ENCODE measurements around the gene ADRA2C. TPM values are rescaled to one million over a fixed set of nuclear protein-coding genes. Genes with fewer than 3 reads are reported as not detected.

The ADRA2C gene
- total RNA-seq, 1 donor from 2014 or later = 3.2 TPM

DNA sequence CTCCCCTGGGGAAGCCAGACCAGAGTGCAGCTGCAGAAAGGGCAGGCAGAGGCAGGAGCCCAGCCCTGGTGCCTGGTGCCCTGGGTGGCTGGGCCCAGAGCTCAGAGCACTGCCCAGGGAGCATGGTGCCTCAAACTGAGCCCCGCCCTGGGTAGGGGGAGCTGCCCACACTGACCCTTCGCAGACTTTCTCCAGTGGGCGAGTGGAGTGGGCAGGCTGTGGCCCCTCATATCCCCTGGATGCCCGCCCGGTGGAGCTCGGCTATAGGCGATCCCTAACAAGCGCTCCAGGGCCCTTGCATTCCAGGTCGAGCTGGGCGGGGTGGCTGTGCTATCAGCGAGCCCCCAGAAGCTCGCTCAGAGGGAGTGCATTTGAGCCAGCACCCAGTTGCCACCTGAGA lies 17.1 kb upstream of the ADRA2C start:
- DNase-seq (ENCODE audit: low spot score) = no peak
- H3K9me3 Mint-ChIP-seq (ENCODE audit: unreplicated experiment) = no peaks in the 10 kb centered on the region
- H3K4me1 Mint-ChIP-seq (ENCODE audit: unreplicated experiment) = peaks cover 23% of the 10 kb centered on the region
- TF ChIP-seq, protein P1, sequence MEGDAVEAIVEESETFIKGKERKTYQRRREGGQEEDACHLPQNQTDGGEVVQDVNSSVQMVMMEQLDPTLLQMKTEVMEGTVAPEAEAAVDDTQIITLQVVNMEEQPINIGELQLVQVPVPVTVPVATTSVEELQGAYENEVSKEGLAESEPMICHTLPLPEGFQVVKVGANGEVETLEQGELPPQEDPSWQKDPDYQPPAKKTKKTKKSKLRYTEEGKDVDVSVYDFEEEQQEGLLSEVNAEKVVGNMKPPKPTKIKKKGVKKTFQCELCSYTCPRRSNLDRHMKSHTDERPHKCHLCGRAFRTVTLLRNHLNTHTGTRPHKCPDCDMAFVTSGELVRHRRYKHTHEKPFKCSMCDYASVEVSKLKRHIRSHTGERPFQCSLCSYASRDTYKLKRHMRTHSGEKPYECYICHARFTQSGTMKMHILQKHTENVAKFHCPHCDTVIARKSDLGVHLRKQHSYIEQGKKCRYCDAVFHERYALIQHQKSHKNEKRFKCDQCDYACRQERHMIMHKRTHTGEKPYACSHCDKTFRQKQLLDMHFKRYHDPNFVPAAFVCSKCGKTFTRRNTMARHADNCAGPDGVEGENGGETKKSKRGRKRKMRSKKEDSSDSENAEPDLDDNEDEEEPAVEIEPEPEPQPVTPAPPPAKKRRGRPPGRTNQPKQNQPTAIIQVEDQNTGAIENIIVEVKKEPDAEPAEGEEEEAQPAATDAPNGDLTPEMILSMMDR (IDR thresholded peaks at IDR 0.05; ENCODE audit: unreplicated experiment) = no peak
- no peaks in the 10 kb centered on the region for H3K36me3 Mint-ChIP-seq (ENCODE audit: low read depth, unreplicated experiment)
- no peak overlapping the region for H3K27ac Mint-ChIP-seq (ENCODE audit: unreplicated experiment)
- H3K4me3 Mint-ChIP-seq (ENCODE audit: unreplicated experiment) = no peak overlapping the region
- peaks cover 9% of the 10 kb centered on the region for H3K27me3 Mint-ChIP-seq (ENCODE audit: unreplicated experiment)

DNA sequence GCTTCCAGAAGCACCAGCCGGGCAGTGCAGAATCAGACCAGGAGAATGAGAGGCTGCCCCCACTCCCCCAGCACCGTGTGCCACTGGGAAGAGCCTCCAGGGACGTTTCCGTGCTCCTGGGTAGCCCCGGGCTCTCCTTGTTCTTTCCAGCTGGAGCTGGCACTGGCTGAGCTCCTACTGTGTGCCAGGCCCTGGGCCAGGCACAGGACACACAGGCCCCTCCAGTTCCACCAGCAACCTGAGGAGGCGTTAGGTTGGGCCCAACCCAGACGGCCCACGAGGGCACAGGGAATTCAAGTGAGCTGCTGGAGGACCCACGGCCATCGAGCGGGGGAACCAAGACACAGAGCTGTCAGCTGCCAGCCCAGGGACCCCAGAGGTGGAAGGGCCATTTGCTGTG lies 15.9 kb upstream of the ADRA2C start:
- Mint-ChIP-seq H3K27ac (ENCODE audit: unreplicated experiment) (no peak overlapping the region), H3K36me3 (ENCODE audit: low read depth, unreplicated experiment) (no peaks in the 10 kb centered on the region), H3K27me3 (ENCODE audit: unreplicated experiment) (peaks cover 9% of the 10 kb centered on the region), H3K4me3 (ENCODE audit: unreplicated experiment) (no peak overlapping the region), H3K4me1 (ENCODE audit: unreplicated experiment) (peaks cover 18% of the 10 kb centered on the region), H3K9me3 (ENCODE audit: unreplicated experiment) (no peaks in the 10 kb centered on the region)
- TF ChIP-seq, protein P1 (IDR thresholded peaks at IDR 0.05; ENCODE audit: unreplicated experiment) = no peak
- no peak for DNase-seq (ENCODE audit: low spot score)

DNA sequence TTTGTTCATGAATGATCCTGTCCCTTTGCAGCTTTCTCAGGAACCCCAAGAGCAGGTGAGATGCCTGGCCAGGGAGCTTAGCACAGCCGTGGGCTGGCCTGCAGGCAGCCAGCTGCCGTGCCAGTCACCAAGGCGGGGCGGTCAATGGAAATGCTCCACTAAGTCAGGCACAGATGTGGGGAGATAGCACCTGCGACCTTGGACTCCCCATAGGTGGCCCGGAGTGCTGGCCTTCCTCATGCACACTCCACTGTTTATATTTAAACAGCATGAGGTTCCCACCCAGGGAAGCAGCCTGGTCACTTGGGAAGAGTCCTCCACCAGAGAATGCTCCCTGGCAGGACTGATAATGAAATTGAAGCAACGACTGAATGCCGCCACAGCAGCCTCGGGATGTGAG lies 14.2 kb upstream of the ADRA2C start:
- peaks cover 8% of the 10 kb centered on the region for H3K27me3 Mint-ChIP-seq (ENCODE audit: unreplicated experiment)
- peaks cover 9% of the 10 kb centered on the region for H3K4me1 Mint-ChIP-seq (ENCODE audit: unreplicated experiment)
- TF ChIP-seq, protein P1 (IDR thresholded peaks at IDR 0.05; ENCODE audit: unreplicated experiment) = no peak
- H3K27ac Mint-ChIP-seq (ENCODE audit: unreplicated experiment) = no peak overlapping the region
- H3K36me3 Mint-ChIP-seq (ENCODE audit: low read depth, unreplicated experiment) = no peaks in the 10 kb centered on the region
- DNase-seq (ENCODE audit: low spot score) = no peak
- H3K9me3 Mint-ChIP-seq (ENCODE audit: unreplicated experiment) = no peaks in the 10 kb centered on the region
- H3K4me3 Mint-ChIP-seq (ENCODE audit: unreplicated experiment) = no peak overlapping the region

DNA sequence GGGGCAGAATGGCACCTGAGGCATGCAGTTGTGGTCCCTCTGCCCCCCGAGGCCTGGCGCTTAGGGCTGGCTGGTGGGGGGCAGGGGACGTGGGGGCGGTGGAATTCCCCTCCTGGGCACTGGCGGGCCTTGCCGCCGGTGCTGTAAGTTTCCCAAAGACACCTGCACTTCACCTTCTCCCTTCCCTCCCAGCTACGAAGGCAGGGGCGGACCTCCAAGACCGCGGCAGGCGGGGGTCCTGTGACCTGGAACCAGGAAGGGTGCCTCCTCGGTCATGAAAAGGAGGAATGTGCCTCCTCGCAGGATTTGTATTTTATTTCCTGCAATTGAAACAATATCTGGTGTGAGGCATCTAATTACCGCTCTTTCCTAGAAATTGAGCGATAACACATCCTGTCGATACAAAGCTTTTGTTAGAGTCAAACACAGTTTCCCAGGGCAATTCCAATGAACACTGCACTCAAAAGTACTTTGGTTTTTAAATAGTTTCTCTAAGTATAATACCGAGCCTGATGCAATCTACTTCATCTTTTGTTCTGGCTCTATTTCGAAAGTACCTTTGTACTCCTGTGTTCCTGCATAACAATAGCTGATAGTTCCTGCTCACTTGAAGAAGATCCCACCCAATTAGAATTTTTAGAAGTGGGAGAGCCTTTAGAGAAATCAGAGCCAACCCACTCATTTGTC lies 12.3 kb upstream of the ADRA2C start:
- no peaks in the 10 kb centered on the region for H3K36me3 Mint-ChIP-seq (ENCODE audit: low read depth, unreplicated experiment)
- no peaks in the 10 kb centered on the region for H3K9me3 Mint-ChIP-seq (ENCODE audit: unreplicated experiment)
- TF ChIP-seq, protein P1 (IDR thresholded peaks at IDR 0.05; ENCODE audit: unreplicated experiment) = no peak
- no peak overlapping the region for H3K4me3 Mint-ChIP-seq (ENCODE audit: unreplicated experiment)
- H3K27me3 Mint-ChIP-seq (ENCODE audit: unreplicated experiment) = peaks cover 3% of the 10 kb centered on the region
- DNase-seq (ENCODE audit: low spot score) = no peak
- H3K27ac Mint-ChIP-seq (ENCODE audit: unreplicated experiment) = no peak overlapping the region
- peaks cover 6% of the 10 kb centered on the region for H3K4me1 Mint-ChIP-seq (ENCODE audit: unreplicated experiment)

DNA sequence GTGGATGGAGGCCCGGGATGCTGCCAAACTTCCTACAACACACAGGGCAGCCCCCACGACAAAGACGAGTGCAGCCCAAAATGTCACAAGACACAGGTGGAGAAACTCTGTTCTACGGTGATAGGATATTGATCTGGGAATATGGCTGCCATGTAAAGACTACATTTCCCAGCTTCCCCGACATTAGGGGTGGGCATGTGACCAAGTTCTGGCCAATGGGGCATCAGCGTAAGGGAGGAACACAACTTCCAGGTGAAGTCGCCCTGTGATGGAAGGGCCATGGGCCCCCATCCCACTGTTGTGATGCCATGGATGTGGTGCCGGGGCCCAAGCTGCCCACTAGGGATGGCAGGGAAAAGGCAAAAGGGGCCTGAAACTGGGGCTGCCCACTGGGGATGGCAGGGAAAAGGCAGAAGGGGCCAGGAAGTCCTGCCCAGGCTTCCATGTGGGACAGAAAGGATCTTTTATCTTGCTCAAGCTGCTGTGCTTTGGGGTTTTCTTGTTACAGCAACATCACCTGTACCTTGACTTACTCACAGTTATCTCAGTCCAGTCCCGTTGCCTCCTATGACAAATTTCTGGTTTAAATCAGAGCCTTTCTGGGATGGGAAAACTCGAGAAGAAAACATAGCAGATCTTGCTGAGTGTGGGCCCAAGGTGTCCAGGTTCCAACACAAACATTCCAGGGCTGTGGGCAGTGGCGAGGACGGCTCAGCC lies 9.7 kb upstream of the ADRA2C start:
- H3K36me3 Mint-ChIP-seq (ENCODE audit: low read depth, unreplicated experiment) = no peaks in the 10 kb centered on the region
- H3K9me3 Mint-ChIP-seq (ENCODE audit: unreplicated experiment) = no peaks in the 10 kb centered on the region
- DNase-seq (ENCODE audit: low spot score) = no peak
- H3K4me1 Mint-ChIP-seq (ENCODE audit: unreplicated experiment) = peaks cover 6% of the 10 kb centered on the region
- no peak overlapping the region for H3K4me3 Mint-ChIP-seq (ENCODE audit: unreplicated experiment)
- TF ChIP-seq, protein P1 (IDR thresholded peaks at IDR 0.05; ENCODE audit: unreplicated experiment) = no peak
- no peak overlapping the region for H3K27ac Mint-ChIP-seq (ENCODE audit: unreplicated experiment)
- peaks cover 3% of the 10 kb centered on the region for H3K27me3 Mint-ChIP-seq (ENCODE audit: unreplicated experiment)

All from endothelial cell (in vitro differentiated cells).